HS-27A (cell line): ENCODE data around the gene TMSB15B.
A peak's percentile ranks its signal among the peaks of the same experiment; 100 is the strongest.
"Not testable (repeated sequence)": the region's sequence is repeated elsewhere in the genome, so short reads cannot be mapped to it uniquely, and the experiment has no call there.

Source experiments
- DNase-seq: peaks from one replicate; pipeline ENCODE4 v3.0.0-alpha.2; 2012; ENCODE audit warnings: low read depth, missing footprints

The TMSB15B gene

DNA sequence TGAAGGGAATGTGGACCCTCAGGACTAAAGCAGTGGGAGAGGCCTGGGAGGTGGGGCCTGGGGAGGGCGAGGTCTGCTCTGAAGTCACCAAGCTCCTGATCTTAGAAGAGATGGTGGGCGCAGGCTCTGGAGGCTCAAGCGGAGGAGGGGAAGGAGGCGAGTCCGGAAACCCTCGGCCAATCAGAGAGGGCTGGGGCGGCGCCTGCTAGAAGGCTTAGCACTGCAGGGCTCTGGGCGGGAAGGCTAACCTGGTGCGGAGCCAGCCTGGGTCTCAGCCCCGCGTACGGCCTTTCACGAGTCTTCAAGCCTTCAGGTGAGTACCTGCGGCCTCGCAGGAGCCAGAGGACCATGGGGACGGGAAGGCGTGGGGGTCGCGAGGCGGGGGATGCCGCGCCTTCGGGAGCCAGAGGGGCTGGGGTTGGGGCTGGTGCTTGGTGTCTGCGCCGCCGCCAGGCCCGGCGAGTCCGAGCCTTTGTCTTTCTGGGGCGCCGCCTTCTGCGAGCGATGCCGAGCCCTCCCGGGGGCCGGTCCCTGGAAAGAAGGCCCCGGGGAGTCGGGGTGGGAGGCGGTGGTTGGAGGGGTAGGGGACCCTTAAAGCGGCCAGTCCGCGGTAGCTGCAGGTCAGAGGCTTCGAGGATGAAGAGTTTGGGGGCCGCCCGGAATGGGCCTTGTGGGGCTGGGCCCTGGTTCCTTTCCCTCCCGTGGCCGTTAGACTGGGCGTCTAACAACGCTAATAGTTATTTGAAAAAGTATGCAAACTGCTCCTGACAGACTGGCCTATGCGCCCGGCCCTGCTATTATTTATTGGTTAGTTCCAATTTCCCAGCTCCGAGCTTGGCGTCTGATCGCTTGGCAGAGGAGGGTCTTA, at the start of gene TMSB15B:
TMSB15B (plus strand) TSS at position 217 of the 868 bp plus-strand sequence.
- DNase-seq, result not testable (repeated sequence)

DNA sequence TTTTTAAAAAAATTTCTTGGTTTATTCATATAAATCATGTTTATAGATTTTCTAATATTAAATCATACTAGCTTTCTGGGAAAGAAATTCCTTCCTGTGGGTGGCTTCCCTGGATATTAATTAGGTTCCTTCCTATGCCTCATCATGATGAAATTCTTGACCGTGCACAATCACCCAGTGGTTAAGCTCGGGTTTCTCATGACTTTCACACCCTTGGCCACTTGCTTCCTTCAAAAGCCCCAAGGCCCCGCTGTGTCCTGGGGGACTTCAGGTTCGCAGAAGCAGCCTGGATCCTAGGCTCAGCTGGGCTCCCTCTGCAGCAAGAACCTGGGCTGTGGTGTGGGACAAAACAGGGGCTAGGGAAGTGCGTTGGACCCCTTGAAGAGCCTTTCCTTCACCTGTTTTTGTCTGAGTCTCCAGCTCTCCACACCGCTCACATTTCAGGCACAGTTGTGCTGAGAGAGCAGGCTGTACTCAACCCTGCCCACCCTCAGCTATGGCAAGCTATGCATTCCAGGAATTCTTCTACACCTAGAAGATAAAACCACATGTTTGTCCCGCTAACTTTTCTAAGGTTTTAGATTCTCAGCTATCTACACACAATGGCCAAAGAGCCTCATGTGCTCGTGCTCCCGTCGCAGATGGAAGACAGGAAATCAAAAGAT, 48.9 kb upstream of the TMSB15B start:
- DNase-seq, result peak; percentile 61

DNA sequence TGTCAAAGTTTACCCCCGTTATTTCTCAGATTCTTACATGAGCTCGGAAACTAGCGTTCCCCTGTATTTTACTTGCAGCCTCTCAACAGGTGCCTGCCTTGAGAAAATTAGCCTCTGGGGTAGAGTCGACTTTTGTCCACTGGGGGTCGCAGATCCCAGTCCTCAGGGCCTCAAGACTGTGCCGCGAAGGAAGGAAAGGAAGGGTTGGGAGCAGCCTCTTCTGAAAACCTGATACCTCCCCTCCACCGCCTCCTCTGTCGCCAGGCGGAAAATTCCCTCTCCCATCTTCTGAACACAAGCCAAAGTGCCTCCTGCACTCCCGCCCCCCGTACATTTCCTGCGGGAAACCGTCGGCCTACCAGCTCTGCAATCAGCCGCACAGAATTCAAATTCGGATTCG, 44.4 kb upstream of the TMSB15B start:
- DNase-seq, result no peak

DNA sequence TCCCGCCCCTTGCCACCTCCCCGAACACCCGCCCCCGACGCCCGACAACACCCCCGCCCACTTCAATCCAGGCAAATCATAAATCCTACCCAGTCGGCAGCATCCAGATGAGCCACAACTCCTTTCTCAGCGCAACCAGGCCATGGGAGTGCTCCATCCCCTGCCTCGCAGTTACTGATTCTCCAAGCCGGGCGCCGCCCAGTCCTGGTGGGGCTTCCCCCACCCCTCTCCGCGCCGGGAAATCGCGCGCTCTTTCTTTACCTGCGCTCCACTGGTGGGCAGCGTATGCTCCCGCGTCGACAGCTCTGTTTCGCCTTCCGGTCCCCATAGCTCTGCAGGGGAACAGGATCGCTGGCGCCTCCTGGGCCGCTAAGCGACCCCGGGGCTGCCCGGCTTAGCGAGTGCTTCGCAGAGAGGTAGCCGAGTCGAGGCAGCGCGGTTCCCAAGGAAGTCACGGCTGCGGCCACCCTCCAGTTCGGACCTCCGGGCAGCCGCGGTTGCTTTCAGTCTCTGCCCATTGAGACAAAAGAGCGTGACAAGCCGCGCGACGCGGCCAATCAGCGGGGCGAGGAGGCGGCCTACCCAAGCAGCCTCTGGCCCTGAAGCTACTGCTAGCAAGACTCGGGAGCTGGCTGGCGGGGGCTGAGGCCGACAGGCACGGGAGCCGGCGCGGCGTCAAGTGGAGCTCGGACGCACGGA, 43.7 kb upstream of the TMSB15B start:
- DNase-seq, result no peak

DNA sequence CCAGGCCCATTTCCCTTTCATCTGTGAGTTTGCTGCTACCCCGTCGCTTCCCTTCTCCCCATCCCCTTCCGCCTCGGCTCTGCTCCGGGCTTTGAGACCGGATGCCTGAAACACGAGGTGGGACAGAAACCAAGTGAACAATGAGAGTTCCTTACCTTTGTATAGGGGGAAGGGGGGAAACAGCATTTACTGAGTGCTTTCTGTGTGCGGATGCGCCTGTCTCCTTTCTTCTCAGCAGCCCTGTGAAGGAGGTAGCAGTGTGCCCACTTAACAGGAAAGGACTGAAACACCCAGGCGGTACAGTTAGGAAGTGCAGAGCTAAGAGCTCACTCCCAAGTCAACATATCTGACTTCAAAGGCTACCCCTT, 43.2 kb upstream of the TMSB15B start:
- no peak for DNase-seq

DNA sequence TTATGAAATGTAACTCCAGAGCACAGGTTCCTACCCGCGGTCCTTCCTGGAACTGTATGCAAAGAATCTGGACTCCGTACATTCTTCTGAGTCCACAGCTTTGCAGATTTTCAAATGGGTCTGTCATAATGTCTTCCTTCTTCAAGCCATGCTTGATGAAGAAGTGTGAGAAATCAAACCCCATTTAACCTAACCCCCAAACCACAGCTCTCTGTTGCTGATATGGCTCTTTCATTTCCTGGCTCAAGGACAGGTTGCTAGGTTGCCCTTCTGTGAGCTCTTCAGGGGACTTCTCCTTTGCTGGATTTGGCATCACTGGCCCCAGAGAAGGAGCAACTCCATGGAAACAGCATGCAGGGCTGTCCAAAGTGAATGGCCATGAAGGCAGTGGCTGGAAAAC, 41.9 kb upstream of the TMSB15B start:
- not testable (repeated sequence) for DNase-seq

DNA sequence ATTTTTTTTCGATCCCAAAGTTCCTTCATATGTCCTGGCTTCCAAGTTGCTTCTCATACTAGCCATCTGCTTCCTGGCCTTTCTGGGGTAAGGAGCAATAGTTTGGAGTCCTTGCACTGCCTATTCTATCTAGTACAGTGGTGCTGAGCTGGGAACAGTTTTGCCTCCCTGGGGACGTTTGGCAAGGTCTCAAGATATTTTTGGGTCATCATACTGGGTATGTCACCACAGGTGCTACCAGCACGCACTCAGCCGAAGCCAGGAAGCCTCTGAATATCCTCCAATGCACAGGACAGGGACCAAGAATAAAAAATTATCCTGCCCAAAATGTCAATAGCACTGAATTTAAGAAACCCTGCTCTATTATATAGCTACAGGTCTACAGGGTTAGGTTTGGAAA, 35.4 kb upstream of the TMSB15B start:
- DNase-seq, result no peak

DNA sequence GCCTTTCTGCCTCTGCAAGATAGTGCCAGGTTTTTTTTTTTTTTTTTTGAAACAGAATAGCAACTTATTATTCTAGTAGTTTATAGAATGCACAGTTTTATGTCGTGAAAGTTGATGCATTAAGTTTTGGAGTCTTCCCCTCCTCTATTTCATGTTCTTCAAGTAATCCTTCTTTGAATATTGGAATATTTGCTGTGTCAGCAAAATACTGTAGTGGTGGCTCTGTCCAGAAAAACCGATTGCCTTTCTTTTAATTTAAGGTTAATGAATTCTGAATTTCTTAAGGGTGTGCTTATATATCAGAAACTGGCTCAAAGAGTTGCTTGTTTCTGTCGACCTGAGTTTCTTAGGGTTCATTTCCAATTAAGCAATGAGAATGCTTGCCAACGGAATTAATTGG, 34.8 kb upstream of the TMSB15B start:
- DNase-seq, result no peak

DNA sequence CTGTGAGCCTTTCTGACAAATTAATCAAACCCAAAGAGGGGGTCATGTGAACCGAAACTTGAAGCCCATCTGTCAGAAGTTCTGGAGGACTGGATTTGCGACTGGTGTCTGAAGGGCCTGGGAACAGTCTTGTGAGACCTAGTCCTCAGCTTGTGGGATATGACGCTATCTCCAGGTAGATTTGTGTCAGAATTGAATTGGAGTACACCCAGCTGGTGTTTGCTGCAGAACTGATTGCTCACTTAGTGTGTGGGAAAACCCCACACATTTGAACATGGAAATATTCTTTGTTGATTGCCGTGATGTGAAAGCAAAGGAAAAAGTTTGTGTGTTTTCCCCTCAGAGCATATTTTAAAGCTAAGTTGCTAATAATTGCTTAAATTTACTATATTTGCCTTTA, 30.3 kb upstream of the TMSB15B start:
- DNase-seq, result no peak

DNA sequence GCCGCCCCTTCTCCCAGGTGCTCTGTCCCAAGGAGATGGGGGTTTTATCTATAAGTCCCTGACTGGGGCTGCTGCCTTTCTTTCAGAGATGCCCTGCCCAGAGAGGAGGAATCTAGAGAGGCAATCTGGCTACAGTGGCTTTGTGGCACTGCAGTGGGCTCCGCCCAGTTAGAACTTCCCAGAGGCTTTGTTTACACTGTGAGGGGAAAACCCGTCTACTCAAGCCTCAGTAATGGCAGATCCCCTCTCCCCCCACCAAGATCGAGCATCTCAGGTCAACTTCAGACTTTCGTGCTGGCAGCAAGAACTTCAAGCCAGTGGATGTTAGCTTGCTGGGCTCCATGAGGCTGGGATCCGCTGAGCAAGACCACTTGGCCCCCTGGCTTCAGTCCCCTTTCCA, 22.2 kb upstream of the TMSB15B start:
- DNase-seq, result not testable (repeated sequence)

DNA sequence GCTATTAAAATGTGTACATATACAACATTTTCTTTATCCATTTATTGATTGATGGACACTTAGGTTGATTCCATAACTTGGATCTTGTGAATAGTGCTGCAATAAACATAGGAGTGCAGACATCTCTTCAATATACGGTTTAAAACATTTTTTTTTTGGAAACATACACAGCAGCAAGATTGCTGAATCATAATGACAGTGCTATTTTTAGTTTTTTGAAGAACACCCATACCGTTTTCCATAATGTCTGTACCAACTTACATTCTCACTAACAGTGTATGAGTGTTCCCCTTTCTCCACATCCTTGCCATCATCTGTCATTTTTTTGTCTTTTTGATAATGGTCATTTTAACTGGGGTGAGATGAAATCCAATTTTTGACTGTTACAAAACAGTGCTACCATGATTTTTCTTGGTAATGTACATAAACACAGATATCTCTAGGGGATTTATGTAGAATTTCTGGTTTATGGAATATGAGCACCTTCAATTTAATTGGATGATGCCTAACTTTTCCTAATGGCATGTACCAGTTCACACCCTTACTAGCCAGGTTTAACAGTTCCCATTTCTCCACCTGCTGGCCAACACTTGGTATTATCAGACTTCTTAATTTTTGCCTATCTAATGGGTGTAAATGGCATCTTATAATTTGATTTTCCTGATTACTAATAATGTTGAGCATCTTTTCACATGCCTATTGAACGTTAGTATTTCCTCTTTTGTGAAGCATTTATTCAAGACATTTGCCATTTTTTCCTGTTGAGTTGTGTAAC, 21.0 kb upstream of the TMSB15B start:
- peak; percentile 9 for DNase-seq

DNA sequence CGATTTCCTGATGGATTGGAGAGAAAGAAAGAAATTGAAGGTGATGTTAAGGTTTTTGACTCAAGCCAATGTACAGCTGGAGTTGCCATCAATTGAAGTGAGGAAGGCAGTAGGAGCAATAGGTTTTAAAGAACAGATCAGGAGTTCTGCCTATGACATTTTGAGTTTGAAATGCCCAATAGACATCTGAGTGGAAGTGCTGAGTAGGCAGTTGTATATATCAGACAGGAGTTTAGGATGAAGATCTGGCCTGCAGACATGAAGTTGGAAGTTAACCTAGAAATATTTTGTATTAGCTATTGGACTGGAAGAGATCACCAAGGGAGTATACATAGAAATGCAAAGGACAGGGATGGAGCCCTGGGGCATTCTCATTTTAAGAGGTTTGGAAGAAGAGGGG, 12.9 kb upstream of the TMSB15B start:
- no peak for DNase-seq

DNA sequence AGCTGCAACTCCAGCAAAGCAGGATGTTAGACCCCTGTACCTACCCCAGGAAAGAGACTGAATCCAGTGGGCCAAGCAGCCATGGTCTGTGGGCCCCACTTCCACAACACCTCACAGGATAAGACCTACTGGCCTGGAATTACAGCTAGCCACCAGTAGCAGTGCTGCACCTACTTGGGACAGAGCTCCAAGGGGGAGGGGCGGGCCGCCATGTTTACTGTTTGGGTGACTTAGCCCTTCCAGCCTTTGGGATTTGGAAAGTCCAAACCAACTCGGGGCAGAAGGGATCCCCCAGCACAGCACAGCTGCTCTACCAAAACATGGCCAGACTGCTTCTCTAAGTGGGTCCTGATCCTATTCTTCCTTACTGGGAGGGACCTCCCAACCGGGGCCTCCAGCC, 9.1 kb upstream of the TMSB15B start:
- DNase-seq, result no peak

DNA sequence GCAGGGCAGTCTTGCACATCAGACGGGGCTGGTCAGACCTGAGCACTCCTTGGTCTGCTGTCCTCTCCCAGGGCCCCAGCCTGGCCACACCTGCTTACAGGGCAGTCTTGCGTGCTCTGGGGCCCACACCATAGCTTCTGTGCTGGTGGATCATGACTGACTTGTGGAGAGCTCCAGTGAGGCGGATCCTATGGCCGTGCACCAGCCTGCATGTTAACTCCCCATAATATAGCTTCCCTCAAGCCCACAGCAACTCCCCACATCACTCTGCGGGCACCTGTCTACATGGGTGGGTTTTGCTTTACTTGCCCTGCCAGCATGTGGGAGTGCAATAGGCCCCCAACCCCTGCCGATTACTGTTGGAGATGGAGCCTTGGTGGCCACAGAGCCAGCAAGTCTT, 8.2 kb upstream of the TMSB15B start:
- no peak for DNase-seq

DNA sequence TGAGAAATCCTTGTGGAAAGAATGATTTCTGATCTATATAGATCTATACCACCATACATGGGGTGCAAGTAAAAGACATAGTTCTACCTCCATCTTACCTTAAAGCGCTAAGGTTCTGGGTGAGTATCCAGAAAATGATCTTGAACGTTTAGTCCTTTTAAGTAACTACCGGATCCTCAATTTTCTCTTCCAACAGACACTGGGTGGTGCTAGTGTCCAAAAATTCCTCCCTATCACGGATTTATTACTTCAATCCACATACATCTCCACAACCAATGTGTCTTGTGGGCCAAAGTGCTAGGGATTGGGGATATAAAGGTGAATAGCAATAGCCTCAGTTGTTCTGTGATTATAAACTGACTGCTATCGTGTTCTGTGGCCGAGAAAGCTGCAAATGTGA, 1.8 kb upstream of the TMSB15B start:
- DNase-seq, result not testable (repeated sequence)

DNA sequence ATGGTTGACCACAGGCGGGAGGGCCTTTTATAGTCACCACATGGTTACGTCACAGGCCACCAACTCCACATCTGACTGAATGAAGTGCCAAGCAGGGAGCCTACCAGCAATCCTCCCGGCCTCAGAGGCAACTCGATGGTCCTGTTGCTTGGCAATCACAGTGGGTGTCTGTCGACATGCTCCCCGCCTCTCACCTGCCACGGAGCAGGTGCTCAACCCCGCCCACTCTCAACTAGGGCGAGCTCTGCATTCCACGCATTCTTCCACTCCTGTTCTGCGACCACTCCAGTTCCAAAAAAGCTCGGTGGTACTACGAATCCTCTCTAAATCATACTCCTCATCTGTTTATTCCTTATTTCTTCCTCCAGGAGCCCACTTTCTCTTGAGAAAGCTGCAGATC, 21.1 kb downstream of the TMSB15B start:
- not testable (repeated sequence) for DNase-seq

DNA sequence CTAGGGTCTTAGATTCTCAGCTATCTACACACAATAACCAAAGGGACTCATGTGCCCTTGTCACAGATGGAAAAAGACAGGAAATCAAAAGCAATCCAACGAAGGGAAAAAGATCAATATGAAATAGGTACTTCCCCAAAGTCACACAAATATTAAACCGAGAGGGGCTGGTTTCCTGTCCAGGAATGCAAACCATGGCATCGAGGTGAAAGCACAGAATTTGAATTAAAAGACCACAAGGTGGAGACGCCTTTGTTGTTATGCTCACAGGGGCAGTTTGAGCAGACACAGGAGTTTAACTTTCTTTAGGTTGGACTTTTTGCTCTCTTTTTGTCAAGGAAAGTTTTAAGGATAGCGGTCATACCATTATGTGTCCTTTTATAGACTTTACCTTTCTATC, 36.8 kb downstream of the TMSB15B start:
- DNase-seq, result no peak

DNA sequence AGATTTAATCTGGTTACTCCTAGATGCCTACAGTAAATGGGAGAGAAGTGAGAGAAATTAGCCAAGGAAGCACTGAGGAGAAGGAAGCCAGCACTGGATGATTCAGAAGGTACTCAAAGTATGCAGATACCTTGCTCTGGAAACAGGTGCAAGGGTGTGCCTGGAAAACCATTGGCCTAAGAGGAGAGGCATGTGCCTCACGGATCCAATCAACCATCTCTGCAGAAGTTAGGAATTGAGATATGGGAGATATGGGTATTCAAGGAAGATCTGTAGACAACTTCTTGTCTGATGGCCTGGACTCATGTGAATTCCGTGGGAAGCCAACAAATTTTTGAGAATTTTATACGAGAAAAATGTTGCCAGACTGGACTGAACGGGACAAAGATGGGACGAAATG, 46.4 kb downstream of the TMSB15B start:
- no peak for DNase-seq

DNA sequence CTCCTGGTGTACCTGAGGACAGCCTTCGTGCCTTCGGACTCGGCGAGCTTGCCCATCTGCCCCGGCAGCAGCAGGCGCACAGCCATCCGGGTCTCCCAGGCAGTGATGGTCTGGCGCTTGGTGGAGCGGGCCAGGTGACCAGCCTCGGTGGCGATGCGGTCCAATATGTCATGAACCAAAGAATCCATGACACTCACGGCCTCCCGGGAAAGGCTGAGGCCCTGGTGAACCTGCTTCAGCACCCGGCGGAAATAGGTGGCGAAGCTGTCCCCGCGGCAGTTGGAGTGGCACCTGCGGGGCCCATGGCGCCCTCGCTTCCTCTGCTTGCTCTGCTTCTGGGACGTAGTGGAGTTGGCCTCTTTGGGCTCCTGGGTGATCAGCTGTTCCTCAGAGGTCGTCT, 50.7 kb downstream of the TMSB15B start:
- no peak for DNase-seq

DNA sequence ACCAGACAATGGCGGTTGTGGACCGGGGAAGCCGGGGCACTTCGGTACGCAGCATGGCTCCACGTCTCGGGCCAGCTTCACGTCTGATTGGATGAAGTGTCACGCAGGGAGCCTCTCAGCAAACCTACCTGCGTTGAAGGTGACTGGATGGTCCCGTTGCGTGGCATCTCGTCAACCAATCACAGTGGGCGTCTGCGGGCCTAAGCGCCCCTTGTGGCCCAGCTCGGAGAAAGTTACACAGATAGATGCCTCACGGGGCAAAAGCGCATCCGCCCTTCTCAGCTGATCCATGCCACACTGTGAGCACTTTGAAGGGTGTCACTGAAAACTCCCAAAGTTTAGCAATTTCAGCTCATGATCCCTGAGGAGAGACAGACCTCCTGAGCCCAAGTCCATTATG, 51.2 kb downstream of the TMSB15B start, which contains the start of gene H2BW1:
H2BW1 (minus strand) TSS at position 103 of the 400 bp plus-strand sequence. CDS start 132 bp downstream, outside the sequence.
- no peak for DNase-seq

DNA sequence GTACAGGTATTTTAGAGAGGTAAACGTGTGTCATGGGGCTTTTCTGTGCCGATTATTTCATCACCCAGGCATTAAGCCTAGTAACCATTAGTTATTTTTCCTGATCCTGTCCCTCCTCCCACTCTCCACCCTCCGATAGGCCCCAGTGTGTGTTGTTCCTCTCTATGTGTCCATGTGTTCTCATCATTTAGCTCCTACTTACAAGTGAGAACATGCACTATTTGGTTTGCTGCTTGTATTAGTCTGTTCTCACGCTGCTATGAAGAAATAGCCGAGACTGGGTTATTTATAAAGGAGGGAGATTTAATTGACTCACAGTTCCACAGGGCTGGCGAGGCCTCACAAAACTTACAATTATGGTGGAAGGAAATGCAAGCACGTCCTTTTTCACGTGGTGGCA, 53.1 kb downstream of the TMSB15B start:
- DNase-seq, result not testable (repeated sequence)
